HepG2 (cell line): ENCODE results near the gene SMAD2.

ENCODE experiments used
- GABPA ChIP-seq, 2 experiments: IDR thresholded peaks; 2 replicates each; pipeline ENCODE4 v1.6.1; 2011 to 2016; ENCODE audit warnings: low read depth in 2 of 2, low read length in 1 of 2, missing biosample characterization in 1 of 2, missing genetic modification characterization in 1 of 2
- IRX3 ChIP-seq: sonication (generic); formaldehyde crosslinking; IDR thresholded peaks from 2 replicates; pipeline ENCODE4 v1.8.1; 2023; ENCODE audit warnings: mild to moderate bottlenecking, low read depth, missing genetic modification reagents, borderline replicate concordance
- KDM1A ChIP-seq: IDR thresholded peaks from 2 replicates; pipeline ENCODE4 v1.6.1; 2016; ENCODE audit warnings: missing compliant biosample characterization
- NBN ChIP-seq: fragments of 450-650 bp; conservative IDR thresholded peaks from 2 replicates; pipeline ENCODE4 v1.6.1; 2017
- ZNF101 ChIP-seq: sonication (generic); formaldehyde crosslinking; IDR thresholded peaks from 2 replicates; pipeline ENCODE4 v1.4.0; 2020; ENCODE audit warnings: mild to moderate bottlenecking, low read depth, missing genetic modification reagents, borderline replicate concordance
- ZNF274 ChIP-seq: sonication (generic); formaldehyde crosslinking; IDR thresholded peaks from 2 replicates; pipeline ENCODE4 v1.5.1; 2020; ENCODE audit warnings: mild to moderate bottlenecking, missing genetic modification reagents

- TF ChIP-seq GABPA (IDR thresholded peaks at IDR 0.05; ENCODE audit: low read depth, low read length) (no peak), GABPA (CRISPR knock-in tag; IDR thresholded peaks at IDR 0.05; ENCODE audit: low read depth) (no peak), KDM1A (CRISPR knock-in tag) (no peak), NBN (no peak), ZNF101 (CRISPR knock-in tag) (no peak), IRX3 (CRISPR knock-in tag) (no peak), ZNF274 (CRISPR knock-in tag) (no peak)
These were observed 48.6 kb downstream of the SMAD2 start for GRCh38 chr18:47881752-47882455.
